Vagina (tissue), 2 donors: Measurements from ENCODE around the gene LDLR.

Source experiments
- CTCF ChIP-seq, 3 experiments: fragments of 450-650 bp in 2 of 3; fragments of 200-600 bp in 1 of 3; sonication (generic) in 1 of 3; IDR thresholded peaks; one replicate each; pipeline ENCODE4 v1.5.1; 2017 to 2019; ENCODE audit warnings: antibody characterized with exemption in 3 of 3, mild to moderate bottlenecking in 2 of 3, moderate library complexity in 2 of 3
- POLR2A ChIP-seq, 2 donors: fragments of 450-650 bp; IDR thresholded peaks; one replicate each; pipeline ENCODE4 v1.6.1; 2017; ENCODE audit warnings: antibody characterized with exemption in 2 of 2, mild to moderate bottlenecking in 2 of 2, moderate library complexity in 2 of 2
- POLR2AphosphoS5 ChIP-seq, 2 donors: sonication (generic); formaldehyde crosslinking; IDR thresholded peaks; one replicate each; pipeline ENCODE4 v1.9.0; 2017; ENCODE audit warnings: antibody characterized with exemption in 2 of 2, mild to moderate bottlenecking in 2 of 2, low read depth in 1 of 2; ENCODE audit not compliant: insufficient read depth in 1 of 2

DNA sequence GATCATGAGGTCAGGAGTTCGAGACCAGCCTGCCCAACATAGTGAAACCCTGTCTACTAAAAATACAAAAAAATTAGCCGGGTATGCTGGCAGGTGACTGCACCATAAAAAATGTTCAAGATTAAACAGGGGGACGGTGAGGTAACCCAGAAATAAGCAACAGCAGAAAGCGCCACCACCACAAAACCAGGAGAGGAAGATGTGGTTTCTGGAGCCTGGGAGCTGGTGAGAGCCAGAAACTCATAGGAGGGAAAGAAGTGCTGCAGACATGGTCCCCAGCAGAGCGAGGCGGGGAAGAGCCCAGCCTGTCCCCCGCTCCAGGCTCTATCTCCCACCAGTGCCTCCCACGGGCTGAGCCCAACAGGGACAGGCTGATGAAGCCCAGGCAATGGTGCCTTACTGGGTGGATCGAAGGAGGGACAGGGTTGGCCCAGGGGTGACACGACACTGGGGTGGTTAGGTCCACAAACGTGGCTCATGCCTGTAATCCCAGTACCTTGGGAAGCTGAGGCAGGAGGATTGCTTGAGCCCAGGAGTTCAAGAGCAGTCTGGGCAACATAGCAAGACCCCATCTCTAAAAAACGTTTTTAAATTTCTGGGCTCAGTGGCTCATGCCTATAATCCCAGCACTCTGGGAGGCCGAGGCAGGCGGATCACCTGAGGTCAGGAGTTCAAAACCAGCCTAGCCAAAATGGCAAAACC lies 47.3 kb downstream of the LDLR start:
- TF ChIP-seq CTCF (IDR thresholded peaks at IDR 0.05): no peak
- TF ChIP-seq POLR2A (IDR thresholded peaks at IDR 0.05): no peak
- TF ChIP-seq POLR2AphosphoS5 (IDR thresholded peaks at IDR 0.05; ENCODE audit: insufficient read depth in 1 of 2, low read depth in 1 of 2): no peak
